Measurements from ENCODE around the gene MS4A4A. TPM values are rescaled to one million over a fixed set of nuclear protein-coding genes. Genes with fewer than 3 reads are reported as not detected.

Gene MS4A4A
- total and polyA plus RNA-seq, 9 of the 15 experiments (the other 6 are each of a cell fraction or from before 2014, with no cell fraction given), result 0.77 to 41.4 (median 10.1) TPM

DNA sequence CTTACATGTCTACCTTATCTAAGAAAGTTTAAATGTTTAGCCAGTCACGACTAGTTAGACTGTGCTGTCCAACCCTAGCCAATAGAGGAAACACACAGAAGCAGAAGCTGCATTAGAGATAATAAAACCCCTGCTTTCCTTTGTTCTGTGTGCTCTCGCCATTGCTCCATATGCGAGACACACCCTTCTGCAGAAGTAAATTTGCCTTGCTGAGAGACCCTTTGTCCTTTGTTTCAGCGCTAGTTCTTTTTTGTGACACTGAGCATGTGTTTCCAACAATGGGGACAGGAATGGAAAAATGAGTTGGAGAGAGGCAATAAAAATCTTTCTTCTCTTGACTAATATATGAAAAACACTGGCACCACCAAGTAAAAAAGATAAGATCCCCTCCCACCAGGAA is 19.5 kb upstream of the MS4A4A start:
- Histone ChIP-seq H3K27me3 (ENCODE audit: control insufficient read depth in 2 of 2, insufficient read depth in 2 of 2, low read length in 2 of 2) (no peaks in the 10 kb centered on the region), H3K4me3 (no peak overlapping the region), H3K9me3 (replicated peaks; ENCODE audit: control insufficient read depth, insufficient read depth, low read depth, low read length) (no peaks in the 10 kb centered on the region), H3K4me1 (replicated peaks in 1 of 2; ENCODE audit: control insufficient read depth in 2 of 2, insufficient read depth in 2 of 2, low read length in 2 of 2) (no peaks in the 10 kb centered on the region; a peak in 1 of 5 replicates), H2AFZ (ENCODE audit: low read depth, low read length) (no peak overlapping the region), H3K4me2 (ENCODE audit: insufficient read depth, low read length) (no peak overlapping the region), H3K9ac (ENCODE audit: insufficient read depth in 1 of 2, low read depth in 2 of 2, low read length in 2 of 2) (no peak overlapping the region), H3K27ac (ENCODE audit: extremely low read depth, low read depth, low read length) (no peak overlapping the region), H3K79me2 (ENCODE audit: control insufficient read depth, insufficient read depth, low read length) (no peaks in the 10 kb centered on the region), H3K36me3 (ENCODE audit: control insufficient read depth, insufficient read depth, low read length) (no peaks in the 10 kb centered on the region), H4K20me1 (replicated peaks; ENCODE audit: control insufficient read depth, insufficient read depth, low read length) (no peaks in the 10 kb centered on the region), H3K9me1 (ENCODE audit: control insufficient read depth, insufficient read depth, low read length) (no peaks in the 10 kb centered on the region)
- intact Hi-C loops (cut with micrococcal nuclease), result loop anchor here (10.0 kb wide), 1 partner anchor 494 kb away; the partner anchor contains the start of gene MS4A15
- DNase-seq (ENCODE audit: extremely low read depth in 1 of 4, low spot score in 3 of 4), result no peak
- in situ Hi-C loops (cut with MboI), result no loop called here
- FAIRE-seq, result no peak
- 22% methylated on average over 4 of the region's 4 CpGs for WGBS (ENCODE audit: insufficient coverage, low coverage, missing lambda C conversion rate)
- ChIA-PET CTCF (ENCODE audit: low intra/inter-chr PET ratio) (no interaction called here), POLR2A (interaction anchor here (0.6 to 0.8 kb wide), 2 partner anchors 232 to 474 kb away, joined by 3 read pairs; no protein-coding TSS in a partner anchor)
- BruUV-seq (replicated peaks), result no TSS peak
- ATAC-seq, result no peak
- TF ChIP-seq CBX5 (IDR thresholded peaks at IDR 0.05; ENCODE audit: borderline replicate concordance, low read depth) (peak; percentile 70; the same call in 1 of the 2 replicates), CBX3 (IDR thresholded peaks at IDR 0.05; ENCODE audit: borderline replicate concordance in 1 of 2, low read length in 2 of 2) (peak in 1 of 2 experiments; percentile 54; a peak in 1 of 3 replicates), ZKSCAN1 (IDR thresholded peaks at IDR 0.05; ENCODE audit: low read depth, low read length) (no peak)

DNA sequence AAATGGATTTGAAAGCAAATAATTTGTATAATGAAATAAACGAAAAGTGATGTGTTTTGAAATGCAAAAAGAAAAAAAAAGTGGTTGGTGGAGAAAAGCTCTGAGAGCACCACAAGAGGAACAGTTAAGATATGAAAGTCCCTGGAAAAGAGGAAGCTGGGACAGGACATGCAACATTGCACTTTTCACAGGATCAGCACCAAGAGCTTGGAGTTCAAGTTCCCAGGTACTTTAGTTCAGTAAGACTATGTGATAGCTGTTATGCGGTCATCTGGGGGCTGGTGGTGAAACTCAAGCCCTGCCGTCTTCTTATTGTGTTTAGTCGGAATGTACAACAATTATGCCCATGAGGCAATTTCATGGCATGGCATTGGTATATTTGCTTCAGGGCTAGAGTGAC is 17.1 kb upstream of the MS4A4A start:
- Histone ChIP-seq H3K27me3 (ENCODE audit: control insufficient read depth in 2 of 2, insufficient read depth in 2 of 2, low read length in 2 of 2) (peaks cover 0 to 6% of the 10 kb centered on the region in 2 experiments; a peak in 1 of 5 replicates), H3K9me3 (replicated peaks; ENCODE audit: control insufficient read depth, insufficient read depth, low read depth, low read length) (no peaks in the 10 kb centered on the region), H3K9ac (ENCODE audit: insufficient read depth in 1 of 2, low read depth in 2 of 2, low read length in 2 of 2) (no peak overlapping the region), H3K79me2 (ENCODE audit: control insufficient read depth, insufficient read depth, low read length) (no peaks in the 10 kb centered on the region), H3K4me2 (ENCODE audit: insufficient read depth, low read length) (no peak overlapping the region), H3K27ac (ENCODE audit: extremely low read depth, low read depth, low read length) (no peak overlapping the region), H3K9me1 (ENCODE audit: control insufficient read depth, insufficient read depth, low read length) (no peaks in the 10 kb centered on the region), H3K4me1 (replicated peaks in 1 of 2; ENCODE audit: control insufficient read depth in 2 of 2, insufficient read depth in 2 of 2, low read length in 2 of 2) (no peaks in the 10 kb centered on the region; a peak in 1 of 5 replicates), H3K36me3 (ENCODE audit: control insufficient read depth, insufficient read depth, low read length) (no peaks in the 10 kb centered on the region), H3K4me3 (no peak overlapping the region), H4K20me1 (replicated peaks; ENCODE audit: control insufficient read depth, insufficient read depth, low read length) (no peaks in the 10 kb centered on the region), H2AFZ (ENCODE audit: low read depth, low read length) (no peak overlapping the region)
- no peak for ATAC-seq
- no peak for DNase-seq (ENCODE audit: extremely low read depth in 1 of 4, low spot score in 3 of 4)
- in situ Hi-C loops (cut with MboI), result no loop called here
- no peak for FAIRE-seq
- ChIA-PET CTCF (ENCODE audit: low intra/inter-chr PET ratio) (no interaction called here), POLR2A (interaction anchor here (0.6 kb wide), 1 partner anchor 233 kb away, joined by 3 read pairs; no protein-coding TSS in a partner anchor)
- BruUV-seq (replicated peaks), result no TSS peak
- TF ChIP-seq SPI1 (IDR thresholded peaks at IDR 0.05; ENCODE audit: borderline replicate concordance, low read depth, low read length) (peak; percentile 34; the same call in 1 of the 2 replicates), TRIM24 (IDR thresholded peaks at IDR 0.05) (no peak)
- 32% methylated on average over 4 of the region's 4 CpGs for WGBS (ENCODE audit: insufficient coverage, low coverage, missing lambda C conversion rate)
- intact Hi-C loops (cut with micrococcal nuclease), result loop anchor here (10.0 kb wide), 1 partner anchor 491 kb away; the partner anchor contains the start of gene MS4A15
